ENCODE data around the gene CD99. TPM values are rescaled to one million over a fixed set of nuclear protein-coding genes. Genes with fewer than 3 reads are reported as not detected.
"Not testable (repeated sequence)": the region's sequence is repeated elsewhere in the genome, so short reads cannot be mapped to it uniquely, and the experiment has no call there.

CD99 gene
- total RNA-seq, 1 experiment from 2014 or later: 407 TPM

- Histone ChIP-seq H3K4me1 (no peaks in the 10 kb centered on the region), H3K9me3 (no peaks in the 10 kb centered on the region), H3K27me3 (replicated peaks; ENCODE audit: control insufficient read depth, insufficient read depth, low read length) (no peaks in the 10 kb centered on the region), H3K36me3 (ENCODE audit: control insufficient read depth, insufficient read depth, low read length) (peaks cover 5% of the 10 kb centered on the region), H3K4me3 (ENCODE audit: low read depth, low read length) (no peak overlapping the region)
- TF ChIP-seq CTCF (IDR thresholded peaks at IDR 0.05; ENCODE audit: insufficient read depth in 1 of 2, low read depth in 1 of 2, low read length in 1 of 2, severe bottlenecking in 1 of 2, unreplicated experiment in 1 of 2): no peak
- H3K27me3 Mint-ChIP-seq (ENCODE audit: insufficient read depth, unreplicated experiment): no peaks in the 10 kb centered on the region
- CTCF ChIA-PET: no interaction called here
- intact Hi-C loops (cut with micrococcal nuclease; ENCODE audit: unreplicated experiment): no loop called here
- H3K36me3 Mint-ChIP-seq (ENCODE audit: insufficient read depth, unreplicated experiment): peaks cover 79% of the 10 kb centered on the region
- H3K9me3 Mint-ChIP-seq (ENCODE audit: unreplicated experiment): peaks cover 11% of the 10 kb centered on the region
- DNase-seq: no peak
- no peak overlapping the region for H3K4me3 Mint-ChIP-seq (ENCODE audit: unreplicated experiment)
- H3K27ac Mint-ChIP-seq (ENCODE audit: unreplicated experiment): no peak overlapping the region
- no peaks in the 10 kb centered on the region for H3K4me1 Mint-ChIP-seq (ENCODE audit: low read depth, unreplicated experiment)
- BruUV-seq (replicated peaks): no TSS peak
- POLR2A ChIA-PET: no interaction called here
These were observed 44.2 kb downstream of the CD99 start for GRCh38 chrX:2735270-2735669.

GRCh38 chrX:2740672-2741071, 49.6 kb downstream of the CD99 start:
- intact Hi-C loops (cut with micrococcal nuclease; ENCODE audit: unreplicated experiment): no loop called here
- TF ChIP-seq CTCF (IDR thresholded peaks at IDR 0.05; ENCODE audit: insufficient read depth in 1 of 2, low read depth in 1 of 2, low read length in 1 of 2, severe bottlenecking in 1 of 2, unreplicated experiment in 1 of 2): no peak
- H3K9me3 ChIP-seq: no peaks in the 10 kb centered on the region
- Mint-ChIP-seq H3K27me3 (ENCODE audit: insufficient read depth, unreplicated experiment) (no peaks in the 10 kb centered on the region), H3K36me3 (ENCODE audit: insufficient read depth, unreplicated experiment) (peaks cover 68% of the 10 kb centered on the region), H3K4me1 (ENCODE audit: low read depth, unreplicated experiment) (peaks cover 1% of the 10 kb centered on the region), H3K4me3 (ENCODE audit: unreplicated experiment) (no peak overlapping the region), H3K27ac (ENCODE audit: unreplicated experiment) (no peak overlapping the region), H3K9me3 (ENCODE audit: unreplicated experiment) (no peaks in the 10 kb centered on the region)
- ChIA-PET CTCF (no interaction called here), POLR2A (no interaction called here)
- no peak overlapping the region for H3K4me3 ChIP-seq (ENCODE audit: low read depth, low read length)
- TSS peak; percentile 91 for BruUV-seq (replicated peaks)
- no peaks in the 10 kb centered on the region for H3K4me1 ChIP-seq
- H3K27me3 ChIP-seq (replicated peaks; ENCODE audit: control insufficient read depth, insufficient read depth, low read length): no peaks in the 10 kb centered on the region
- DNase-seq: no peak
- no peaks in the 10 kb centered on the region; the same call in 1 of the 2 replicates for H3K36me3 ChIP-seq (ENCODE audit: control insufficient read depth, insufficient read depth, low read length)

GRCh38 chrX:2741386-2741785, 50.3 kb downstream of the CD99 start:
- DNase-seq: no peak
- H3K36me3 ChIP-seq (ENCODE audit: control insufficient read depth, insufficient read depth, low read length): no peaks in the 10 kb centered on the region; the same call in 1 of the 2 replicates
- H3K4me3 Mint-ChIP-seq (ENCODE audit: unreplicated experiment): no peak overlapping the region
- no peak overlapping the region for H3K4me3 ChIP-seq (ENCODE audit: low read depth, low read length)
- ChIA-PET CTCF (no interaction called here), POLR2A (no interaction called here)
- intact Hi-C loops (cut with micrococcal nuclease; ENCODE audit: unreplicated experiment): no loop called here
- H3K9me3 Mint-ChIP-seq (ENCODE audit: unreplicated experiment): no peaks in the 10 kb centered on the region
- H3K4me1 Mint-ChIP-seq (ENCODE audit: low read depth, unreplicated experiment): peaks cover 8% of the 10 kb centered on the region
- no peaks in the 10 kb centered on the region for H3K9me3 ChIP-seq
- no peak for TF ChIP-seq CTCF (IDR thresholded peaks at IDR 0.05; ENCODE audit: insufficient read depth in 1 of 2, low read depth in 1 of 2, low read length in 1 of 2, severe bottlenecking in 1 of 2, unreplicated experiment in 1 of 2)
- no peak overlapping the region for H3K27ac Mint-ChIP-seq (ENCODE audit: unreplicated experiment)
- no peaks in the 10 kb centered on the region for H3K27me3 ChIP-seq (replicated peaks; ENCODE audit: control insufficient read depth, insufficient read depth, low read length)
- BruUV-seq (replicated peaks): no TSS peak
- H3K4me1 ChIP-seq: peaks cover 6% of the 10 kb centered on the region; the same call in 1 of the 2 replicates
- H3K27me3 Mint-ChIP-seq (ENCODE audit: insufficient read depth, unreplicated experiment): no peaks in the 10 kb centered on the region
- H3K36me3 Mint-ChIP-seq (ENCODE audit: insufficient read depth, unreplicated experiment): peaks cover 61% of the 10 kb centered on the region

GRCh38 chrX:2746250-2746649, 55.2 kb downstream of the CD99 start:
- H3K27me3 Mint-ChIP-seq (ENCODE audit: insufficient read depth, unreplicated experiment); BruUV-seq (replicated peaks); H3K36me3 ChIP-seq (ENCODE audit: control insufficient read depth, insufficient read depth, low read length); H3K4me3 ChIP-seq (ENCODE audit: low read depth, low read length); POLR2A ChIA-PET; H3K4me1 ChIP-seq; H3K27me3 ChIP-seq (replicated peaks; ENCODE audit: control insufficient read depth, insufficient read depth, low read length); H3K4me3 Mint-ChIP-seq (ENCODE audit: unreplicated experiment); H3K27ac Mint-ChIP-seq (ENCODE audit: unreplicated experiment); DNase-seq; H3K9me3 Mint-ChIP-seq (ENCODE audit: unreplicated experiment); H3K9me3 ChIP-seq; intact Hi-C loops (cut with micrococcal nuclease; ENCODE audit: unreplicated experiment); CTCF ChIA-PET: not testable (repeated sequence)
- H3K4me1 Mint-ChIP-seq (ENCODE audit: low read depth, unreplicated experiment): peaks cover 12% of the 10 kb centered on the region
- H3K36me3 Mint-ChIP-seq (ENCODE audit: insufficient read depth, unreplicated experiment): peaks cover 24% of the 10 kb centered on the region
